CD14-positive monocyte (primary cell): ENCODE results near the gene NR4A2. TPM values are rescaled to one million over a fixed set of nuclear protein-coding genes. Genes with fewer than 3 reads are reported as not detected.

Experiments
- DNase-seq, 3 donors: peaks; one replicate each; pipeline ENCODE4 v3.0.0-alpha.2; 2011 to 2022
- H2AFZ ChIP-seq: 2 replicates; pipeline ENCODE4 v1.6.0; 2012; ENCODE audit warnings: mild to moderate bottlenecking, low read depth, low read length, inconsistent platforms; ENCODE audit not compliant: insufficient read depth, poor library complexity, severe bottlenecking
- H3K27ac ChIP-seq, 2 donors: 1 replicate in 1 of 2; 2 replicates in 1 of 2; pipeline ENCODE4 v1.5.1; 2012 to 2013; ENCODE audit warnings: low read length in 2 of 2, control low read depth in 1 of 2, inconsistent platforms in 1 of 2, low read depth in 1 of 2, mild to moderate bottlenecking in 1 of 2
- H3K27me3 ChIP-seq, 2 donors: one replicate each; pipeline versions ENCODE4 v1.6.0 to v1.6.1; 2011 to 2013; ENCODE audit warnings: low read length in 2 of 2; ENCODE audit not compliant: control insufficient read depth in 2 of 2, insufficient read depth in 2 of 2
- H3K36me3 ChIP-seq, 2 donors: replicated peaks in 1 of 2; 1 replicate in 1 of 2; 2 replicates in 1 of 2; pipeline versions ENCODE4 v1.5.1 to v1.6.1; 2012 to 2013; ENCODE audit warnings: low read length in 2 of 2, control low read depth in 1 of 2, inconsistent platforms in 1 of 2, mild to moderate bottlenecking in 1 of 2; ENCODE audit not compliant: insufficient read depth in 2 of 2, control insufficient read depth in 1 of 2
- H3K4me1 ChIP-seq, 2 donors: 1 replicate in 1 of 2; 2 replicates in 1 of 2; pipeline versions ENCODE4 v1.5.1 to v1.6.1; 2012 to 2013; ENCODE audit warnings: low read length in 2 of 2, control low read depth in 1 of 2, inconsistent platforms in 1 of 2, mild to moderate bottlenecking in 1 of 2, moderate library complexity in 1 of 2; ENCODE audit not compliant: insufficient read depth in 2 of 2, control insufficient read depth in 1 of 2
- H3K4me2 ChIP-seq: replicated peaks from 2 replicates; pipeline ENCODE3; 2012; ENCODE audit warnings: low read length, moderate library complexity, mild to moderate bottlenecking; ENCODE audit not compliant: poor library complexity, severe bottlenecking; ENCODE audit errors: extremely low read depth
- H3K4me3 ChIP-seq, 3 experiments: fragments of 200-600 bp in 1 of 3; sonication (generic) in 1 of 3; replicated peaks in 1 of 3; 1 replicate in 2 of 3; 2 replicates in 1 of 3; pipeline ENCODE4 v1.5.1; 2011 to 2013; ENCODE audit warnings: low read length in 3 of 3, mild to moderate bottlenecking in 3 of 3, control low read depth in 2 of 3, low read depth in 2 of 3, inconsistent platforms in 1 of 3, moderate library complexity in 1 of 3
- H3K79me2 ChIP-seq: 2 replicates; pipeline ENCODE4 v1.6.0; 2012; ENCODE audit warnings: mild to moderate bottlenecking, control low read depth, inconsistent platforms, low read length, moderate library complexity; ENCODE audit not compliant: insufficient read depth
- H3K9ac ChIP-seq: 2 replicates; pipeline ENCODE4 v1.6.0; 2017; ENCODE audit warnings: low read length, mild to moderate bottlenecking; ENCODE audit not compliant: insufficient read depth, poor library complexity, severe bottlenecking
- H3K9me3 ChIP-seq, 2 donors: replicated peaks in 1 of 2; 1 replicate in 1 of 2; 2 replicates in 1 of 2; pipeline versions ENCODE4 v1.5.1 to v1.6.1; 2012 to 2013; ENCODE audit warnings: low read length in 2 of 2, control low read depth in 1 of 2; ENCODE audit not compliant: control insufficient read depth in 1 of 2, insufficient read depth in 1 of 2
- H4K20me1 ChIP-seq: 2 replicates; pipeline ENCODE4 v1.6.0; 2012; ENCODE audit warnings: mild to moderate bottlenecking, low read length, control low read depth, moderate library complexity; ENCODE audit not compliant: insufficient read depth
- H3K27ac Mint-ChIP-seq, 7 donors: one replicate each; pipeline ENCODE4 v1.8.0; 2020; ENCODE audit warnings: mild to moderate bottlenecking in 7 of 7, mixed read lengths in 7 of 7, moderate library complexity in 6 of 7, inconsistent platforms in 2 of 7
- H3K27me3 Mint-ChIP-seq, 3 donors: one replicate each; pipeline ENCODE4 v1.8.0; 2021 to 2022; ENCODE audit warnings: low read depth in 3 of 3, mild to moderate bottlenecking in 3 of 3, mixed read lengths in 3 of 3, moderate library complexity in 3 of 3, inconsistent platforms in 1 of 3
- H3K36me3 Mint-ChIP-seq, 2 donors: one replicate each; pipeline ENCODE4 v1.8.0; 2020; ENCODE audit warnings: mixed read lengths in 2 of 2, inconsistent platforms in 1 of 2, mild to moderate bottlenecking in 1 of 2
- H3K4me1 Mint-ChIP-seq: one replicate; pipeline ENCODE4 v1.8.0; 2020; ENCODE audit warnings: mild to moderate bottlenecking, mixed read lengths
- H3K4me3 Mint-ChIP-seq, 2 donors: one replicate each; pipeline ENCODE4 v1.8.0; 2020; ENCODE audit warnings: mild to moderate bottlenecking in 2 of 2, mixed read lengths in 2 of 2, moderate library complexity in 1 of 2
- H3K9me3 Mint-ChIP-seq, 7 donors: one replicate each; pipeline ENCODE4 v1.8.0; 2020 to 2022; ENCODE audit warnings: mixed read lengths in 7 of 7, mild to moderate bottlenecking in 6 of 7, moderate library complexity in 6 of 7, inconsistent platforms in 2 of 7
- WGBS: methylation state at CpG from one replicate; pipeline ENCODE4 v1.1.5; 2013; ENCODE audit warnings: missing lambda C conversion rate; ENCODE audit not compliant: insufficient coverage; 5-methylcytosine and 5-hydroxymethylcytosine counted together
- intact Hi-C, 2 donors: fragments of 100-400 bp; cut with micrococcal nuclease; formaldehyde crosslinking; loops; one replicate each; pipeline versions ENCODE4 v1.15.0 to v1.15.1; 2023
- polyA plus RNA-seq, 3 donors: library from polyadenylated mRNA; depleted of rRNA in 1 of 3; unstranded in 2 of 3; stranded (reverse) in 1 of 3; fragments of 300-500 nt in 2 of 3; fragments of >200 nt in 1 of 3; fragmentation: Illumina TruSeq in 2 of 3; gene quantifications; 1 replicate in 2 of 3; 2 replicates in 1 of 3; pipeline ENCODE4 v1.2.3, GENCODE V29; 2012 to 2021
- TF ChIP-seq, protein P1 (sequence below): fragments of 200-600 bp; IDR thresholded peaks from one replicate; pipeline ENCODE4 v1.8.0; 2022; ENCODE audit warnings: antibody characterized with exemption, mild to moderate bottlenecking

NR4A2 gene
- polyA plus RNA-seq, 3 donors = 12.1 to 213 (median 21.6) TPM

DNA sequence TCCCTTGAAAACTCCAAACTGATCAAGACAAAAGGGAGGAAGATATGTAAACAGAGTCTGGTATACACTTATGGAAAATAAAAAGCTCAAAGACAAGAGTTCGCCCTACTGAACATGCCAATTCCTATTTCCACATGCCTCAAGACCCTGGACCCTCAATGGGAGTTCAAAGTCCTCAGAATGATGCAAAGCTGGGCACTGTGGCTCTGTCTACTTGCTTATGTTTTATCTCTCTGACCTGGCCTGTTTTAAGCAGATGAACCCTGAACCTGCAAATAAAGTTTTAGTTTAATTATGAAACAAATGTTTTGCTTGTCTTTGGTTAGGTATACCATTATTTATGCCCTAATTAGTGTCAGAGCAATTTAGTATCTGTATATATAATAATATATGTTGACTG lies 22.6 kb downstream of the NR4A2 start:
- no peak overlapping the region for H3K27ac Mint-ChIP-seq

DNA sequence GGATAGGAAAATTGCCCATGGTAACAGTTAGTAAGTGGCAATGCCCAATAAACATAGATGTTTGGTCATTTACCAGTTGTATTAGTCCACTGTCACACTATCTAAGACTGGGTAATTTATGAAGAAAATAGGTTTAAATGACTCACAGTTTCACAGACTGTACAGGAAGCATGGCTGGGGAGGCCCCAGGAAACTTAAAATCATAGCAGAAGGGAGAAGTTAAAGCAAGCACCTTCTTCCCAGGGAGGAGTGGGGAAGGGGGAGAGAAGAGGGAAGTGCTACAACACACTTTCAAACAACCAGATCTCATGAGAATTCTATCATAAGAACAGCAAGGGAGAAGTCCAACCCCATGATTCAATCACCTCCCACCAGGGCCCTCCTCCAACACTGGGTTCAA lies 23.4 kb downstream of the NR4A2 start:
- H3K4me3 ChIP-seq = no peak overlapping the region
- Mint-ChIP-seq H3K4me1 (peaks cover 7% of the 10 kb centered on the region), H3K4me3 (no peak overlapping the region), H3K27ac (peak overlapping the region in 1 of 7 donors; percentile 72), H3K9me3 (peaks cover 0 to 3% (median 0%) of the 10 kb centered on the region in 7 donors), H3K36me3 (no peaks in the 10 kb centered on the region), H3K27me3 (peaks cover 12 to 33% (median 23%) of the 10 kb centered on the region in 3 donors)
- H3K4me1 ChIP-seq = no peaks in the 10 kb centered on the region
- no peak overlapping the region for H3K4me2 ChIP-seq
- H2AFZ ChIP-seq = no peak overlapping the region
- H4K20me1 ChIP-seq = no peaks in the 10 kb centered on the region
- peaks cover 16 to 42% of the 10 kb centered on the region in 2 donors for H3K27me3 ChIP-seq
- no peak overlapping the region for H3K27ac ChIP-seq
- H3K36me3 ChIP-seq = no peaks in the 10 kb centered on the region
- no peak overlapping the region for H3K9ac ChIP-seq
- TF ChIP-seq, protein P1, sequence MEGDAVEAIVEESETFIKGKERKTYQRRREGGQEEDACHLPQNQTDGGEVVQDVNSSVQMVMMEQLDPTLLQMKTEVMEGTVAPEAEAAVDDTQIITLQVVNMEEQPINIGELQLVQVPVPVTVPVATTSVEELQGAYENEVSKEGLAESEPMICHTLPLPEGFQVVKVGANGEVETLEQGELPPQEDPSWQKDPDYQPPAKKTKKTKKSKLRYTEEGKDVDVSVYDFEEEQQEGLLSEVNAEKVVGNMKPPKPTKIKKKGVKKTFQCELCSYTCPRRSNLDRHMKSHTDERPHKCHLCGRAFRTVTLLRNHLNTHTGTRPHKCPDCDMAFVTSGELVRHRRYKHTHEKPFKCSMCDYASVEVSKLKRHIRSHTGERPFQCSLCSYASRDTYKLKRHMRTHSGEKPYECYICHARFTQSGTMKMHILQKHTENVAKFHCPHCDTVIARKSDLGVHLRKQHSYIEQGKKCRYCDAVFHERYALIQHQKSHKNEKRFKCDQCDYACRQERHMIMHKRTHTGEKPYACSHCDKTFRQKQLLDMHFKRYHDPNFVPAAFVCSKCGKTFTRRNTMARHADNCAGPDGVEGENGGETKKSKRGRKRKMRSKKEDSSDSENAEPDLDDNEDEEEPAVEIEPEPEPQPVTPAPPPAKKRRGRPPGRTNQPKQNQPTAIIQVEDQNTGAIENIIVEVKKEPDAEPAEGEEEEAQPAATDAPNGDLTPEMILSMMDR = no peak
- H3K79me2 ChIP-seq = no peaks in the 10 kb centered on the region
- no peaks in the 10 kb centered on the region for H3K9me3 ChIP-seq
- DNase-seq = peak in 2 of 3 donors; percentile 33 to 64
- intact Hi-C loops = no loop called here

More for the DNA sequence above, 22.6 kb downstream of the NR4A2 start:
- 100% methylated on average over 1 of the region's 1 CpG for WGBS
- Histone ChIP-seq H3K9me3 (no peaks in the 10 kb centered on the region), H2AFZ (no peak overlapping the region), H3K4me3 (no peak overlapping the region), H3K4me2 (no peak overlapping the region), H3K27me3 (peaks cover 22 to 50% of the 10 kb centered on the region in 2 donors), H3K4me1 (no peaks in the 10 kb centered on the region), H3K36me3 (no peaks in the 10 kb centered on the region), H3K27ac (no peak overlapping the region), H3K79me2 (no peaks in the 10 kb centered on the region), H3K9ac (no peak overlapping the region), H4K20me1 (no peaks in the 10 kb centered on the region)
- intact Hi-C loops = no loop called here
- Mint-ChIP-seq H3K4me1 (peaks cover 7% of the 10 kb centered on the region), H3K27me3 (peaks cover 16 to 38% (median 28%) of the 10 kb centered on the region in 3 donors), H3K36me3 (no peaks in the 10 kb centered on the region), H3K4me3 (no peak overlapping the region), H3K9me3 (peaks cover 0 to 3% (median 0%) of the 10 kb centered on the region in 7 donors)
- TF ChIP-seq, protein P1 = no peak
- no peak for DNase-seq
